ENCODE results near the gene DNM3. TPM values are rescaled to one million over a fixed set of nuclear protein-coding genes. Genes with fewer than 3 reads are reported as not detected.
A peak's percentile ranks its signal among the peaks of the same experiment; 100 is the strongest.
"Not testable (repeated sequence)": the region's sequence is repeated elsewhere in the genome, so short reads cannot be mapped to it uniquely, and the experiment has no call there.

The DNM3 gene
- total and polyA plus RNA-seq, 4 donors: 2.1 to 16.3 (median 5.6) TPM

- DNase-seq: peak in 1 of 3 donors; percentile 28
- 85 to 89% methylated on average over 1 of the region's 1 CpG for WGBS, 2 donors
- no peak for ATAC-seq (ENCODE audit: insufficient read depth, low FRiP score)
- Histone ChIP-seq H3K36me3 (ENCODE audit: control insufficient read depth in 4 of 4, insufficient read depth in 4 of 4, low read length in 4 of 4) (no peaks in the 10 kb centered on the region), H3K27ac (ENCODE audit: low read depth in 1 of 2, low read length in 1 of 2) (no peak overlapping the region), H3K27me3 (ENCODE audit: control insufficient read depth in 3 of 3, insufficient read depth in 3 of 3, low read length in 2 of 3) (no peaks in the 10 kb centered on the region), H3K4me3 (no peak overlapping the region), H3K9me3 (ENCODE audit: control insufficient read depth in 4 of 4, insufficient read depth in 3 of 4, low read length in 3 of 4) (no peaks in the 10 kb centered on the region), H3K9ac (ENCODE audit: insufficient read depth in 1 of 2, low read length in 2 of 2) (no peak overlapping the region), H3K4me1 (ENCODE audit: control insufficient read depth in 5 of 5, insufficient read depth in 5 of 5, low read length in 5 of 5) (peaks cover 0 to 18% (median 0%) of the 10 kb centered on the region in 5 donors)
- no peak for TF ChIP-seq CTCF (IDR thresholded peaks at IDR 0.05; ENCODE audit: control extremely low read depth, extremely low read depth)
These were observed 212.9 kb downstream of the DNM3 start for GRCh38 chr1:172054172-172054571.

- not testable (repeated sequence) for H3K9ac ChIP-seq (ENCODE audit: insufficient read depth in 1 of 2, low read length in 2 of 2); H3K36me3 ChIP-seq (ENCODE audit: control insufficient read depth in 4 of 4, insufficient read depth in 4 of 4, low read length in 4 of 4); H3K4me3 ChIP-seq; DNase-seq; H3K27me3 ChIP-seq (ENCODE audit: control insufficient read depth in 3 of 3, insufficient read depth in 3 of 3, low read length in 2 of 3); ATAC-seq (ENCODE audit: insufficient read depth, low FRiP score); H3K9me3 ChIP-seq (ENCODE audit: control insufficient read depth in 4 of 4, insufficient read depth in 3 of 4, low read length in 3 of 4); H3K27ac ChIP-seq (ENCODE audit: low read depth in 1 of 2, low read length in 1 of 2)
- H3K4me1 ChIP-seq (ENCODE audit: control insufficient read depth in 5 of 5, insufficient read depth in 5 of 5, low read length in 5 of 5): peaks cover 0 to 18% (median 0%) of the 10 kb centered on the region in 5 donors
- 95 to 96% methylated on average over 22 to 23 of the region's 23 CpGs for WGBS, 2 donors
These were observed 214.6 kb downstream of the DNM3 start for GRCh38 chr1:172055816-172056419.

DNA sequence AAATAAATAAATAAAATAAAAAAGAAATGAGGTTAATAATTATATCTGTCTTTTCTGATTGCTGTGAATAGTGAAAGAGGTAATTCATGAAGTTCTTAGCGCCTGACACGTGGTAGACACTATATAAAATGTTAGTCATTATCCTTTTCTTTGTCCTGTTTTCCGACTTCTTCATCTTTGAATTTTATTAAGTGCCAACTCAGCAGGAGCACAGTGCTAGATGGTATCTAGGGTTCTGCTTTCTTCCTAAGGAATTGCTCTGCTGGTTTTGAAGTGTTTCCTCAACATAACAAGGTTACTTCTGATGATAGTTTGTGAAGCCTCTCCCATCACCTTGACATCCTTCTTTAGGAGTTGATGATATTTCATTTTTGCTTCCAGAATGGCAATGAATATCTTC, 227.0 kb downstream of the DNM3 start:
- Histone ChIP-seq H3K4me3 (no peak overlapping the region), H3K9me3 (ENCODE audit: control insufficient read depth in 4 of 4, insufficient read depth in 3 of 4, low read length in 3 of 4) (no peaks in the 10 kb centered on the region), H3K4me1 (ENCODE audit: control insufficient read depth in 5 of 5, insufficient read depth in 5 of 5, low read length in 5 of 5) (peaks cover 0 to 11% (median 0%) of the 10 kb centered on the region in 5 donors), H3K27ac (ENCODE audit: low read depth in 1 of 2, low read length in 1 of 2) (no peak overlapping the region), H3K9ac (ENCODE audit: insufficient read depth in 1 of 2, low read length in 2 of 2) (no peak overlapping the region), H3K36me3 (ENCODE audit: control insufficient read depth in 4 of 4, insufficient read depth in 4 of 4, low read length in 4 of 4) (no peaks in the 10 kb centered on the region), H3K27me3 (ENCODE audit: control insufficient read depth in 3 of 3, insufficient read depth in 3 of 3, low read length in 2 of 3) (no peaks in the 10 kb centered on the region)
- DNase-seq (no peak), ATAC-seq (ENCODE audit: insufficient read depth, low FRiP score) (no peak)
- TF ChIP-seq CTCF (IDR thresholded peaks at IDR 0.05; ENCODE audit: control extremely low read depth, extremely low read depth): no peak
- WGBS, 2 donors: 79 to 95% methylated on average over 3 of the region's 3 CpGs

- no peak for ATAC-seq (ENCODE audit: insufficient read depth, low FRiP score)
- no peaks in the 10 kb centered on the region for H3K36me3 ChIP-seq (ENCODE audit: control insufficient read depth in 4 of 4, insufficient read depth in 4 of 4, low read length in 4 of 4)
- H3K27ac ChIP-seq (ENCODE audit: low read depth in 1 of 2, low read length in 1 of 2): no peak overlapping the region
- no peak overlapping the region for H3K4me3 ChIP-seq
- H3K9me3 ChIP-seq (ENCODE audit: control insufficient read depth in 4 of 4, insufficient read depth in 3 of 4, low read length in 3 of 4): no peaks in the 10 kb centered on the region
- H3K27me3 ChIP-seq (ENCODE audit: control insufficient read depth in 3 of 3, insufficient read depth in 3 of 3, low read length in 2 of 3): no peaks in the 10 kb centered on the region
- no peak for TF ChIP-seq CTCF (IDR thresholded peaks at IDR 0.05; ENCODE audit: control extremely low read depth, extremely low read depth)
- H3K9ac ChIP-seq (ENCODE audit: insufficient read depth in 1 of 2, low read length in 2 of 2): no peak overlapping the region
- DNase-seq: no peak
- H3K4me1 ChIP-seq (ENCODE audit: control insufficient read depth in 5 of 5, insufficient read depth in 5 of 5, low read length in 5 of 5): peaks cover 0 to 11% (median 0%) of the 10 kb centered on the region in 5 donors
These were observed 227.8 kb downstream of the DNM3 start for GRCh38 chr1:172069051-172069450.

Data from lung (tissue), 12 donors.